Activated naive CD8-positive, alpha-beta T cell treated with anti-CD3 and anti-CD28 coated beads, Interleukin-2, amount 50 U/mL, for 16 hours (primary cell): ENCODE data around the gene CD7.

Source experiments
- DNase-seq: peaks from one replicate; pipeline ENCODE4 v3.0.0-alpha.2; 2020; ENCODE audit warnings: low read depth, low spot score

CD7 gene

GRCh38 chr17:82278786-82279391 is 38.5 kb downstream of the CD7 start:
- DNase-seq: no peak

GRCh38 chr17:82278308-82278707 is 39.1 kb downstream of the CD7 start:
- DNase-seq: no peak

- DNase-seq: no peak
Measured at GRCh38 chr17:82277851-82278250, 39.6 kb downstream of the CD7 start.

GRCh38 chr17:82276938-82277337 is 40.5 kb downstream of the CD7 start:
- DNase-seq: no peak

- DNase-seq: no peak
Measured at GRCh38 chr17:82275326-82275725, 42.1 kb downstream of the CD7 start.

- DNase-seq: no peak
Measured at GRCh38 chr17:82274134-82275020, 43.0 kb downstream of the CD7 start.

GRCh38 chr17:82273327-82274133 is 43.9 kb downstream of the CD7 start, which contains the start of gene CSNK1D:
Gene CSNK1D, minus strand, starts transcription at chr17:82273700. Its CDS starts 319 bp downstream, at chr17:82273381.
- peak; percentile 84 for DNase-seq

- DNase-seq: no peak
Measured at GRCh38 chr17:82272495-82273326, 44.7 kb downstream of the CD7 start.

- DNase-seq: no peak
Measured at GRCh38 chr17:82271401-82271800, 46.0 kb downstream of the CD7 start.

- DNase-seq: no peak
Measured at GRCh38 chr17:82270651-82271050, 46.8 kb downstream of the CD7 start.

- no peak for DNase-seq
Measured at GRCh38 chr17:82269882-82270500, 47.4 kb downstream of the CD7 start.

GRCh38 chr17:82269138-82269881 is 48.1 kb downstream of the CD7 start:
- DNase-seq: no peak

- no peak for DNase-seq
Measured at GRCh38 chr17:82267575-82268379, 49.6 kb downstream of the CD7 start.

- DNase-seq: no peak
Measured at GRCh38 chr17:82266142-82266541, 51.3 kb downstream of the CD7 start.
